ENCODE measurements around the gene MAGOHB. TPM values are rescaled to one million over a fixed set of nuclear protein-coding genes. Genes with fewer than 3 reads are reported as not detected.

The MAGOHB gene
- total and polyA plus RNA-seq, 4 donors, result 19.3 to 39.7 (median 23.1) TPM

- no peak overlapping the region for H3K27ac ChIP-seq (ENCODE audit: low read depth in 1 of 2, low read length in 1 of 2)
- no peak for TF ChIP-seq CTCF (IDR thresholded peaks at IDR 0.05; ENCODE audit: control extremely low read depth, extremely low read depth)
- H3K36me3 ChIP-seq (ENCODE audit: control insufficient read depth in 4 of 4, insufficient read depth in 4 of 4, low read length in 4 of 4), result no peaks in the 10 kb centered on the region
- H3K9ac ChIP-seq (ENCODE audit: insufficient read depth in 1 of 2, low read length in 2 of 2), result no peak overlapping the region
- H3K4me1 ChIP-seq (ENCODE audit: control insufficient read depth in 5 of 5, insufficient read depth in 5 of 5, low read length in 5 of 5), result no peaks in the 10 kb centered on the region
- ATAC-seq (ENCODE audit: insufficient read depth, low FRiP score) (no peak), DNase-seq (no peak)
- no peak overlapping the region for H3K4me3 ChIP-seq
- no peaks in the 10 kb centered on the region for H3K9me3 ChIP-seq (ENCODE audit: control insufficient read depth in 4 of 4, insufficient read depth in 3 of 4, low read length in 3 of 4)
- H3K27me3 ChIP-seq (ENCODE audit: control insufficient read depth in 3 of 3, insufficient read depth in 3 of 3, low read length in 2 of 3), result peaks cover 0 to 2% (median 0%) of the 10 kb centered on the region in 3 donors
Measured at GRCh38 chr12:10623131-10623530, 9.7 kb upstream of the MAGOHB start.

GRCh38 chr12:10621278-10621677 is 7.9 kb upstream of the MAGOHB start:
- WGBS, 2 donors, result 81 to 94% methylated on average over 1 of the region's 1 CpG
- no peaks in the 10 kb centered on the region for H3K36me3 ChIP-seq (ENCODE audit: control insufficient read depth in 4 of 4, insufficient read depth in 4 of 4, low read length in 4 of 4)
- no peak for ATAC-seq (ENCODE audit: insufficient read depth, low FRiP score)
- peaks cover 0 to 2% (median 0%) of the 10 kb centered on the region in 3 donors for H3K27me3 ChIP-seq (ENCODE audit: control insufficient read depth in 3 of 3, insufficient read depth in 3 of 3, low read length in 2 of 3)
- H3K9ac ChIP-seq (ENCODE audit: insufficient read depth in 1 of 2, low read length in 2 of 2), result no peak overlapping the region
- DNase-seq, result no peak
- no peak for TF ChIP-seq CTCF (IDR thresholded peaks at IDR 0.05; ENCODE audit: control extremely low read depth, extremely low read depth)
- H3K9me3 ChIP-seq (ENCODE audit: control insufficient read depth in 4 of 4, insufficient read depth in 3 of 4, low read length in 3 of 4), result peaks cover 0 to 1% (median 0%) of the 10 kb centered on the region in 4 donors
- no peak overlapping the region for H3K4me3 ChIP-seq
- no peak overlapping the region for H3K27ac ChIP-seq (ENCODE audit: low read depth in 1 of 2, low read length in 1 of 2)
- H3K4me1 ChIP-seq (ENCODE audit: control insufficient read depth in 5 of 5, insufficient read depth in 5 of 5, low read length in 5 of 5), result no peaks in the 10 kb centered on the region

DNA sequence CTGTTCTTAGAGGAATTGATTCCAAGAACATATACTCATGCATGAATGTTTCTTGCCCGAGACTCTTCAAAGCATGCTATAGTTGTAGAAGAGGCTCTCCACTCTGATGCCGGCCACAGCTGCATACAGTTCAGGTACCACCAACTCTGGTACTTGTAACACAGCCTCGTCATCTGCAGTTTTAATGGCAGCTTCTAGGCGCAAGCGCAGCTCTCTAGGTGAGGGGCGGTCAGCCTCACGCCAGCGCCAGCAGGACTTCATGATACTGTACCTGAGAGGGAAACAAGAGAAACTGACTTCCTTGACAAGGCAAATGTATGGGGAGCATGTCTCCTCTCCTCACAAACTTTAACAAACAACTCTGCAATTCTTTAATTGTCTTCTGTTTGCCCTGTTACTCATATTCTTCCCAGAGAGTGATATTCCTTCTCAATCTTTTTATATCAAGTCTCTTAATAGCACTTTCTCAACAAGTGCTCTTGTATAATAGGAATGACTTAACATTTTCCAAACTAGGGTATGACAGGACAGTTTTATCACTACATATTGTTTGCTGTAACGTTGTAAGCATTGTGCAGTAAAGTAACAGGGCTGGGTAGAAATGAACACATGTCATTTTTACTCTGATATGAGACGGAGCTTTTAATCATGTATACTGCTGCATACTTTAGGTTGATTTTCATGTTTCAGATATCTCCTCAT is 6.8 kb upstream of the MAGOHB start:
- peaks cover 0 to 1% (median 0%) of the 10 kb centered on the region in 4 donors for H3K9me3 ChIP-seq (ENCODE audit: control insufficient read depth in 4 of 4, insufficient read depth in 3 of 4, low read length in 3 of 4)
- no peaks in the 10 kb centered on the region for H3K4me1 ChIP-seq (ENCODE audit: control insufficient read depth in 5 of 5, insufficient read depth in 5 of 5, low read length in 5 of 5)
- H3K27me3 ChIP-seq (ENCODE audit: control insufficient read depth in 3 of 3, insufficient read depth in 3 of 3, low read length in 2 of 3), result peaks cover 0 to 2% (median 0%) of the 10 kb centered on the region in 3 donors
- H3K9ac ChIP-seq (ENCODE audit: insufficient read depth in 1 of 2, low read length in 2 of 2), result no peak overlapping the region
- H3K36me3 ChIP-seq (ENCODE audit: control insufficient read depth in 4 of 4, insufficient read depth in 4 of 4, low read length in 4 of 4), result no peaks in the 10 kb centered on the region
- no peak for ATAC-seq (ENCODE audit: insufficient read depth, low FRiP score)
- WGBS, 2 donors, result 80 to 88% methylated on average over 10 of the region's 10 CpGs
- no peak for TF ChIP-seq CTCF (IDR thresholded peaks at IDR 0.05; ENCODE audit: control extremely low read depth, extremely low read depth)
- H3K4me3 ChIP-seq, result no peak overlapping the region
- no peak for DNase-seq
- no peak overlapping the region for H3K27ac ChIP-seq (ENCODE audit: low read depth in 1 of 2, low read length in 1 of 2)

All from lung (tissue), 12 donors.